H1 (cell line): ENCODE measurements around the gene ZNF148. TPM values are rescaled to one million over a fixed set of nuclear protein-coding genes. Genes with fewer than 3 reads are reported as not detected.

Experiments used
- CHD1 ChIP-seq: IDR thresholded peaks from 2 replicates; pipeline ENCODE4 v1.6.1; 2012; ENCODE audit warnings: low read depth, low read length, improper control_type of control experiment
- FOSL1 ChIP-seq: IDR thresholded peaks from 2 replicates; pipeline ENCODE4 v1.6.1; 2011; ENCODE audit warnings: mild to moderate bottlenecking, low read depth, low read length, moderate library complexity; ENCODE audit not compliant: insufficient read depth
- HDAC2 ChIP-seq, 2 experiments: fragments of 300-600 bp in 1 of 2; sonication (generic) in 1 of 2; IDR thresholded peaks; 2 replicates each; pipeline ENCODE4 v1.6.1; 2011 to 2012; ENCODE audit warnings: low read depth in 2 of 2, low read length in 2 of 2, mild to moderate bottlenecking in 2 of 2, moderate library complexity in 2 of 2, borderline replicate concordance in 1 of 2, inconsistent platforms in 1 of 2
- HDAC6 ChIP-seq: IDR thresholded peaks from one replicate; pipeline ENCODE4 v1.7.1; 2012; ENCODE audit warnings: low read depth, mild to moderate bottlenecking, inconsistent platforms, low read length, moderate library complexity
- KDM1A ChIP-seq: fragments of 200-600, 300-600 bp; sonication (generic); IDR thresholded peaks from 2 replicates; pipeline ENCODE4 v1.7.1; 2016; ENCODE audit warnings: mild to moderate bottlenecking, low read length, borderline replicate concordance
- NRF1 ChIP-seq: IDR thresholded peaks from 2 replicates; pipeline ENCODE4 v1.6.1; 2011; ENCODE audit warnings: mild to moderate bottlenecking, low read depth, low read length, improper control_type of control experiment
- RNF2 ChIP-seq: fragments of 200-900, 300-1000 bp; sonication (generic); IDR thresholded peaks from 2 replicates; pipeline ENCODE4 v1.7.1; 2016; ENCODE audit warnings: borderline replicate concordance, low read depth, mild to moderate bottlenecking, antibody characterized with exemption, low read length; ENCODE audit not compliant: poor library complexity, severe bottlenecking; ENCODE audit errors: missing control alignments
- TAF7 ChIP-seq: optimal IDR thresholded peaks from 2 replicates; pipeline ENCODE3; 2011; ENCODE audit warnings: low read depth, mild to moderate bottlenecking, inconsistent platforms, low read length, moderate library complexity, borderline replicate concordance
- polyA plus RNA-seq, 7 experiments: library from polyadenylated mRNA; depleted of rRNA in 3 of 7; stranded (reverse) in 5 of 7; unstranded in 2 of 7; fragments of >200 nt in 5 of 7; fragments of 200-250 nt in 2 of 7; gene quantifications; 1 replicate in 5 of 7; 2 replicates in 1 of 7; 4 replicates in 1 of 7; pipeline versions ENCODE4 v1.2.1 to v1.2.3, GENCODE V29; 2011 to 2013; ENCODE audit warnings: missing spikeins in 2 of 7, mixed read lengths in 2 of 7
- total RNA-seq: library from RNA; stranded (reverse); fragmentation: NEBNext Ultra II Directional; extraction: Animal tissue kit (Norgen Biotek cat#: 25700); gene quantifications from 2 replicates; pipeline ENCODE4 v1.2.1, GENCODE V29; 2021
- TF ChIP-seq, protein P1 (sequence below): IDR thresholded peaks from 2 replicates; pipeline ENCODE4 v1.6.1; 2012; ENCODE audit warnings: low read length, inconsistent platforms
- TF ChIP-seq, protein P2 (sequence below), 3 experiments: IDR thresholded peaks; 1 replicate in 2 of 3; 2 replicates in 1 of 3; pipeline versions ENCODE4 v1.5.1 to v1.6.1; 2011; ENCODE audit warnings: low read length in 3 of 3, mild to moderate bottlenecking in 3 of 3, inconsistent platforms in 2 of 3, low read depth in 1 of 3, moderate library complexity in 1 of 3; ENCODE audit not compliant: insufficient read depth in 1 of 3; ENCODE audit errors: control extremely low read depth in 1 of 3

ZNF148 gene
- total and polyA plus RNA-seq, 2 of the 8 experiments (the other 6 are each of a cell fraction or from before 2014, with no cell fraction given): 3.7 to 22.6 TPM

- TF ChIP-seq, protein P1, sequence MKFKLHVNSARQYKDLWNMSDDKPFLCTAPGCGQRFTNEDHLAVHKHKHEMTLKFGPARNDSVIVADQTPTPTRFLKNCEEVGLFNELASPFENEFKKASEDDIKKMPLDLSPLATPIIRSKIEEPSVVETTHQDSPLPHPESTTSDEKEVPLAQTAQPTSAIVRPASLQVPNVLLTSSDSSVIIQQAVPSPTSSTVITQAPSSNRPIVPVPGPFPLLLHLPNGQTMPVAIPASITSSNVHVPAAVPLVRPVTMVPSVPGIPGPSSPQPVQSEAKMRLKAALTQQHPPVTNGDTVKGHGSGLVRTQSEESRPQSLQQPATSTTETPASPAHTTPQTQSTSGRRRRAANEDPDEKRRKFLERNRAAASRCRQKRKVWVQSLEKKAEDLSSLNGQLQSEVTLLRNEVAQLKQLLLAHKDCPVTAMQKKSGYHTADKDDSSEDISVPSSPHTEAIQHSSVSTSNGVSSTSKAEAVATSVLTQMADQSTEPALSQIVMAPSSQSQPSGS: no peak
- TF ChIP-seq TAF7: no peak
- no peak for TF ChIP-seq FOSL1
- TF ChIP-seq, protein P2, sequence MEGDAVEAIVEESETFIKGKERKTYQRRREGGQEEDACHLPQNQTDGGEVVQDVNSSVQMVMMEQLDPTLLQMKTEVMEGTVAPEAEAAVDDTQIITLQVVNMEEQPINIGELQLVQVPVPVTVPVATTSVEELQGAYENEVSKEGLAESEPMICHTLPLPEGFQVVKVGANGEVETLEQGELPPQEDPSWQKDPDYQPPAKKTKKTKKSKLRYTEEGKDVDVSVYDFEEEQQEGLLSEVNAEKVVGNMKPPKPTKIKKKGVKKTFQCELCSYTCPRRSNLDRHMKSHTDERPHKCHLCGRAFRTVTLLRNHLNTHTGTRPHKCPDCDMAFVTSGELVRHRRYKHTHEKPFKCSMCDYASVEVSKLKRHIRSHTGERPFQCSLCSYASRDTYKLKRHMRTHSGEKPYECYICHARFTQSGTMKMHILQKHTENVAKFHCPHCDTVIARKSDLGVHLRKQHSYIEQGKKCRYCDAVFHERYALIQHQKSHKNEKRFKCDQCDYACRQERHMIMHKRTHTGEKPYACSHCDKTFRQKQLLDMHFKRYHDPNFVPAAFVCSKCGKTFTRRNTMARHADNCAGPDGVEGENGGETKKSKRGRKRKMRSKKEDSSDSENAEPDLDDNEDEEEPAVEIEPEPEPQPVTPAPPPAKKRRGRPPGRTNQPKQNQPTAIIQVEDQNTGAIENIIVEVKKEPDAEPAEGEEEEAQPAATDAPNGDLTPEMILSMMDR (IDR thresholded peaks at IDR 0.05; ENCODE audit: control extremely low read depth in 1 of 3, insufficient read depth in 1 of 3, low read depth in 1 of 3, low read length in 3 of 3): no peak
- TF ChIP-seq RNF2: no peak
- no peak for TF ChIP-seq KDM1A
- TF ChIP-seq HDAC6: no peak
- no peak for TF ChIP-seq CHD1
- peak; percentile 34; the same call in 1 of the 2 replicates for TF ChIP-seq NRF1
- TF ChIP-seq HDAC2 (IDR thresholded peaks at IDR 0.05; ENCODE audit: borderline replicate concordance in 1 of 2, low read depth in 2 of 2, low read length in 2 of 2): peak in 1 of 2 experiments; percentile 73; a peak in 1 of 4 replicates
Observed at GRCh38 chr3:125357032-125357658, 18.0 kb downstream of the ZNF148 start (continued).
